Skeletal muscle tissue (tissue), 4 donors: Measurements from ENCODE around the gene SLC2A1. TPM values are rescaled to one million over a fixed set of nuclear protein-coding genes. Genes with fewer than 3 reads are reported as not detected.

Experiments used
- H3K27ac ChIP-seq: one replicate; pipeline ENCODE4 v1.7.0; 2013; ENCODE audit warnings: mild to moderate bottlenecking, low read depth, low read length, inconsistent platforms
- H3K27me3 ChIP-seq, 3 donors: one replicate each; pipeline ENCODE4 v1.7.0; 2013; ENCODE audit warnings: low read length in 3 of 3; ENCODE audit not compliant: control insufficient read depth in 3 of 3, insufficient read depth in 3 of 3
- H3K36me3 ChIP-seq, 3 donors: one replicate each; pipeline ENCODE4 v1.7.0; 2013; ENCODE audit warnings: low read length in 3 of 3; ENCODE audit not compliant: control insufficient read depth in 3 of 3, insufficient read depth in 3 of 3
- H3K4me1 ChIP-seq, 3 donors: one replicate each; pipeline ENCODE4 v1.7.0; 2013; ENCODE audit warnings: low read length in 3 of 3, mild to moderate bottlenecking in 3 of 3; ENCODE audit not compliant: control insufficient read depth in 3 of 3, insufficient read depth in 3 of 3
- H3K4me3 ChIP-seq, 3 donors: one replicate each; pipeline ENCODE4 v1.7.0; 2013; ENCODE audit warnings: low read length in 3 of 3
- H3K9ac ChIP-seq, 3 donors: one replicate each; pipeline ENCODE4 v1.7.0; 2013; ENCODE audit warnings: low read length in 3 of 3, mild to moderate bottlenecking in 3 of 3, moderate library complexity in 2 of 3, low read depth in 1 of 3
- H3K9me3 ChIP-seq, 3 donors: one replicate each; pipeline ENCODE4 v1.7.0; 2013; ENCODE audit warnings: low read length in 3 of 3; ENCODE audit not compliant: control insufficient read depth in 3 of 3
- total RNA-seq: library from RNA; depleted of rRNA; stranded (reverse); fragments of >200 nt; gene quantifications from one replicate; pipeline ENCODE4 v1.2.3, GENCODE V29; 2014
- donor health status: Osteomylitis.

The SLC2A1 gene
- total RNA-seq, 1 donor from 2014 or later, result 28.2 TPM

GRCh38 chr1:42970143-42970542, 11.5 kb upstream of the SLC2A1 start:
- H3K9ac ChIP-seq, result no peak overlapping the region
- H3K27me3 ChIP-seq, result no peaks in the 10 kb centered on the region
- H3K9me3 ChIP-seq, result no peaks in the 10 kb centered on the region
- no peak overlapping the region for H3K27ac ChIP-seq
- no peak overlapping the region for H3K4me3 ChIP-seq
- no peaks in the 10 kb centered on the region for H3K36me3 ChIP-seq
- no peaks in the 10 kb centered on the region for H3K4me1 ChIP-seq

DNA sequence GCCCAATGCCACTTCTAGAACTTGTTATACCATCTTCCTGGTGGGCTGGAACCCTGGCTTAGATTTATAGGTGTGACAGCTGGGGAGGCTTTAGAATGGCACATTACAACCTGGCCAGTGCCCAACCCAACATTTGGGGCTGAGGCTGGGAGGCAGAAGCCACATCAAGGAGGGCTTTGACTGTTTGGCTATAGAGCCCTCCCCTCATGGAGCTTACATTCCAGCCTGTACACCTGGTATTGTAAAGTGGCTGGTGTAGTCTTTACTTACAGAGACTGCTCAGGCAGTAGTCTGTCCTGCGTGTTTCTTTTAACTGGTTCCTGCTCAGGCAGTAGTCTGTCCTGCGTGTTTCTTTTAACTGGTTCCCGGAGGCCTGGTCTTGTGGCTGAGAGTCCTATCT, 10.0 kb upstream of the SLC2A1 start:
- Histone ChIP-seq H3K9ac (no peak overlapping the region), H3K4me1 (no peaks in the 10 kb centered on the region), H3K4me3 (no peak overlapping the region), H3K36me3 (no peaks in the 10 kb centered on the region), H3K27ac (no peak overlapping the region), H3K9me3 (no peaks in the 10 kb centered on the region), H3K27me3 (peaks cover 0 to under 1% (median under 1%) of the 10 kb centered on the region in 3 donors)

GRCh38 chr1:42966688-42967612, 8.3 kb upstream of the SLC2A1 start:
- no peak overlapping the region for H3K9ac ChIP-seq
- no peaks in the 10 kb centered on the region for H3K4me1 ChIP-seq
- H3K27me3 ChIP-seq, result peaks cover 9 to 13% (median 11%) of the 10 kb centered on the region in 3 donors
- H3K36me3 ChIP-seq, result no peaks in the 10 kb centered on the region
- no peak overlapping the region for H3K27ac ChIP-seq
- H3K9me3 ChIP-seq, result no peaks in the 10 kb centered on the region
- H3K4me3 ChIP-seq, result no peak overlapping the region

- no peak overlapping the region for H3K27ac ChIP-seq
- H3K9me3 ChIP-seq, result no peaks in the 10 kb centered on the region
- H3K27me3 ChIP-seq, result peaks cover 19 to 27% (median 24%) of the 10 kb centered on the region in 3 donors
- H3K4me3 ChIP-seq, result no peak overlapping the region
- H3K4me1 ChIP-seq, result no peaks in the 10 kb centered on the region
- no peaks in the 10 kb centered on the region for H3K36me3 ChIP-seq
- H3K9ac ChIP-seq, result no peak overlapping the region
Observed at GRCh38 chr1:42965378-42965777, 6.7 kb upstream of the SLC2A1 start.

- H3K4me1 ChIP-seq, result peaks cover 3 to 4% (median 3%) of the 10 kb centered on the region in 3 donors
- H3K27ac ChIP-seq, result no peak overlapping the region
- H3K36me3 ChIP-seq, result no peaks in the 10 kb centered on the region
- H3K4me3 ChIP-seq, result no peak overlapping the region
- no peak overlapping the region for H3K9ac ChIP-seq
- H3K27me3 ChIP-seq, result peaks cover 25 to 34% (median 33%) of the 10 kb centered on the region in 3 donors
- H3K9me3 ChIP-seq, result no peaks in the 10 kb centered on the region
Observed at GRCh38 chr1:42964044-42964812, 5.6 kb upstream of the SLC2A1 start.

DNA sequence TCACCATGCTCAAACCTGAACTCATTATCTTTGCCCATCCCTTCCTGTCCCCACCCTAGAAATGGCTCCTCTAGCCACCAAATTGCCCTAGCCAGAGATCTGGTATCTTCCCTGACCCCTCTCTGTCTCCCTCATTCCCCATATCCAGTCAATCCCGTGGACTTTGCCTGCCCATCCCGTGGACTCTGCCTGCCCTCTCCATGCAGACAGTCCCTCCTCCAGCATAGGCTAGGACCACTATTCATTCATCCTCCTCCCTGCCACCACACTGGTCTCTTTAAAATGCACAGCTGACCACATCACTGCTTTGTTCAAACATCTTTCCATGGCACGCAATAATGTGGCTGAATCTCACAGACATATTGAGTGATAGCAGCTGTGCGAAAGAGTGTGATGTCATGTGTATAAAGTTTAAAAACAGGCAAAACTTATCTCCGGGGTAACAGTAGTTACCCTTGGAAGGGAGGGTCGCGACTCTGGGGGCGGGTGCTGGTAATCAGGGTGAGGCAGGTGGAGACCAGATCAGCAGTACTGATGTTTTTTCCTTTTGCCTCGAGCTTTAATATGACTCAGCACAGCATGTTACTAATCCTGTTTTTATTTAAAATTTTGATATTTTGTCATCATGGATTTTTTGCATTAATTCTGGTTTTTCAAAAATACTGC, 4.8 kb upstream of the SLC2A1 start:
- no peak overlapping the region for H3K9ac ChIP-seq
- peaks cover 4 to 7% (median 7%) of the 10 kb centered on the region in 3 donors for H3K4me1 ChIP-seq
- no peaks in the 10 kb centered on the region for H3K36me3 ChIP-seq
- no peak overlapping the region for H3K27ac ChIP-seq
- H3K4me3 ChIP-seq, result no peak overlapping the region
- H3K27me3 ChIP-seq, result peaks cover 28 to 37% (median 36%) of the 10 kb centered on the region in 3 donors
- no peaks in the 10 kb centered on the region for H3K9me3 ChIP-seq

- no peak overlapping the region for H3K27ac ChIP-seq
- H3K4me1 ChIP-seq, result peaks cover 6 to 7% (median 7%) of the 10 kb centered on the region in 3 donors
- H3K9ac ChIP-seq, result no peak overlapping the region
- H3K27me3 ChIP-seq, result peaks cover 28 to 37% (median 36%) of the 10 kb centered on the region in 3 donors
- no peak overlapping the region for H3K4me3 ChIP-seq
- no peaks in the 10 kb centered on the region for H3K36me3 ChIP-seq
- no peaks in the 10 kb centered on the region for H3K9me3 ChIP-seq
Observed at GRCh38 chr1:42962641-42963377, 4.1 kb upstream of the SLC2A1 start.

DNA sequence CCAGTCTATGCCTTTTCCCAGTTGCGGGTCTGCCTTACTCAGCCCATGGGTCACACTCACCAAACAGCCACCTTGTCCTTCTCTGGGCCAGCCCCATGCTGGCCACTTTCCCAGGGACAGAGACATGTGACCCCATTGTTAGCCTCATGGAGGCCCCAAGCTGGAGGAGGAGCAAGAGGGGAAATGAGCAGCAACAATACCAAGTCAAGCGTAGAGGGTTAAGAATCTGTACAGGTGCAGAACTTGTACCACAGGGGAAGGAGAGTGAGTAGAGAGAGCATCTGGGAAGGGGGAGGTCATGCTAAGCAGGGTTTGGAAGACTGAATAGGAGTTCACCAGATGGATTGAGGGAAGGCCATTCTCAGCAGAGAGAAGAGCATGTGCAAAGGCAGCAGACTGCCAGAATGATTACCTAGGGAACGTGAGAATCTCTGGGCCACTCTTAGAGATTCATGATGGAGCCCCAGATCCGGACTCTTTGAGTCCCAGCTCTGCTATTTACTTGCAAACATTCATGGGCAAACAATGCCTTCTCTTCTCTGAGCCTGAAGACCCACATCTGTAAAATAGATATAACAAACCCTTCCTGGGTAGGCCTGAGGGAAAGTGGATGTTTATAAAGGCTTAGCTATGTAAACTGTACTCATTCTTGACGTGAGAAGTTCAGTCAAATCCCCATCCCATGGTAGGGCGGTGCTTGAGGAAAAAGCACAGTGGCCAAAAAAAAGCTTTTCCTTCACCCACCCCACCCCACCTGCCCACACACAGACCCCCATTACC, 2.8 kb upstream of the SLC2A1 start:
- Histone ChIP-seq H3K36me3 (no peaks in the 10 kb centered on the region), H3K27me3 (peaks cover 28 to 37% (median 36%) of the 10 kb centered on the region in 3 donors), H3K9ac (no peak overlapping the region), H3K27ac (no peak overlapping the region), H3K4me1 (peaks cover 6 to 7% (median 7%) of the 10 kb centered on the region in 3 donors), H3K9me3 (no peaks in the 10 kb centered on the region), H3K4me3 (no peak overlapping the region)
